Spinal cord (tissue), 10 donors: Measurements from ENCODE around the gene RPRD1B. TPM values are rescaled to one million over a fixed set of nuclear protein-coding genes. Genes with fewer than 3 reads are reported as not detected.

Experiments used
- DNase-seq, 6 donors: peaks; one replicate each; pipeline versions ENCODE4 v3.0.0 to v3.0.0-alpha.2; 2013 to 2015; ENCODE audit warnings: low spot score in 6 of 6, low read depth in 4 of 6
- H3K27ac ChIP-seq: one replicate; pipeline ENCODE4 v1.5.1; 2013; ENCODE audit warnings: low read depth, low read length, control low read depth
- H3K27me3 ChIP-seq: one replicate; pipeline ENCODE4 v1.6.1; 2013; ENCODE audit warnings: low read length; ENCODE audit not compliant: control insufficient read depth, insufficient read depth
- H3K36me3 ChIP-seq: one replicate; pipeline ENCODE4 v1.6.1; 2013; ENCODE audit warnings: low read length; ENCODE audit not compliant: control insufficient read depth, insufficient read depth
- H3K4me1 ChIP-seq: one replicate; pipeline ENCODE4 v1.6.1; 2013; ENCODE audit warnings: low read length; ENCODE audit not compliant: control insufficient read depth, insufficient read depth
- H3K4me3 ChIP-seq: one replicate; pipeline ENCODE4 v1.5.1; 2013; ENCODE audit warnings: low read depth, low read length, control low read depth
- H3K9me3 ChIP-seq: one replicate; pipeline ENCODE4 v1.6.1; 2013; ENCODE audit warnings: low read length; ENCODE audit not compliant: control insufficient read depth, insufficient read depth
- WGBS: methylation state at CpG from one replicate; pipeline ENCODE4 v1.1.5; 2013; ENCODE audit warnings: missing lambda C conversion rate; ENCODE audit not compliant: insufficient coverage; 5-methylcytosine and 5-hydroxymethylcytosine counted together
- polyA plus RNA-seq, 2 donors: library from polyadenylated mRNA; unstranded; fragments of 120-200 nt; gene quantifications; one replicate each; pipeline ENCODE4 v1.2.1, GENCODE V29; 2013; ENCODE audit not compliant: insufficient read length in 2 of 2
- total RNA-seq, 2 donors: library from RNA; depleted of rRNA in 1 of 2; stranded (reverse); fragments of 120-200 nt in 1 of 2; fragments of >200 nt in 1 of 2; gene quantifications; one replicate each; pipeline versions ENCODE4 v1.2.3 to v1.2.4, GENCODE V29; 2013 to 2014
- donor health status: healthy.

Gene RPRD1B
- total and polyA plus RNA-seq, 4 donors = 25.4 to 32.6 (median 27.6) TPM

DNA sequence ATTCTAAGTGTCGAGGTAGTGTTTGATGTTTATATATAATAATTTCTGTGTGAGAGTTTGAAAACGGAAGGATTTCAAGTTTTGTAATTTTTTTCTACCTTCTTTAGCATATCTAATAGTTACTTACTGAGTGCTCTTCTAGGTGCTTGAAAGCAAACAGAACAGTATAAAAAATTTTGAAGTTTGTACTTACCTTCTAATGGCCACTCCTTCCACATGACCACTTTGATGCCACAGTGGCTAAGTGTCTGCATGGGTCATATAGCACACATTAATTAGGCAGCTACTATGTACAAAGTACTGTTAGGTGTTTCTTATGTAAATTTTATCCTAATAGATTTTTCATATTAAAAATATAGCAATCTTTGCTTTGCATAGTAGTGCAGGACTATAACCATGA is 21.1 kb downstream of the RPRD1B start:
- H3K4me3 ChIP-seq = no peak overlapping the region
- no peaks in the 10 kb centered on the region for H3K9me3 ChIP-seq
- H3K27me3 ChIP-seq = no peaks in the 10 kb centered on the region
- DNase-seq = no peak
- H3K4me1 ChIP-seq = no peaks in the 10 kb centered on the region
- H3K27ac ChIP-seq = no peak overlapping the region
- peaks cover 15% of the 10 kb centered on the region for H3K36me3 ChIP-seq
- no CpG with 5 or more reads among the region's 2 CpGs for WGBS

DNA sequence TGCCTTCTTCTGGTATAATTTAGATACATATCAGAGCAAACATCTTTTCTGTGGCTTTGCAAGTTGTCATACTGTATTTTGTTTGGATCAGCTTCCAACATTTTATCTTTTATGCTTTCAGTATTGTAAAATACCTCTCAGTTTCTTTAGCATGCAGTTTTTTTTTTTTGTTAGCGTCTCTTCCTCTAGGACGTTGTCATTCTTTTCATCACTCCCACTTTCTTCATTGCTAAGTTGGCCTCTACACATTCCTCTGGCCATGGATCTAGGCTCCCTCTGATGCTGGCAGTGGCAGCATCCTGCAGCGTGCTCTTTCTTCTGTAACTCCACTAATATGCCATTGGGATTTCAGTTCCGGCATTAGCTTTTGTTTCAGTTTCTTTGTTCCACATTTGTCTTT is 21.7 kb downstream of the RPRD1B start:
- no peak for DNase-seq
- Histone ChIP-seq H3K36me3 (peaks cover 11% of the 10 kb centered on the region), H3K27ac (no peak overlapping the region), H3K4me1 (no peaks in the 10 kb centered on the region), H3K9me3 (no peaks in the 10 kb centered on the region), H3K27me3 (no peaks in the 10 kb centered on the region), H3K4me3 (no peak overlapping the region)
- WGBS = 33% methylated on average over 1 of the region's 4 CpGs

DNA sequence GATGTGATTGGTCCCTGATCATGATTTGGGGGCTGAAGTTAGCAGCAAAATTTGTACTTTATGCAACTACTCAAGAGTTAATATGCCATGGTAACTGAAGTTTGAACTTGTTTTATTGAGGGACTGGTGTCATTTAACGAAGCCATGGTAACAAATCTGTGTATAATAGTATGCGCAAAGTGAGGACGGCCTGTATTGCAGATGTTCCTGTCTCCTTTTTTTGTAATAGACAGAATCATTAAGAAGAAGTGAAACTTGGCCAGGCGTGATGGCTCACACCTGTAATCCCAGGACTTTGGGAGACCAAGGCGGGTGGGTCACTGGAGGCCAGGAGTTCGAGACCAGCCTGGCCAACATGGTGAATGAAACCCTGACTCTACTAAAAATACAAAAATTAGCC is 22.3 kb downstream of the RPRD1B start:
- no peak overlapping the region for H3K27ac ChIP-seq
- H3K27me3 ChIP-seq = no peaks in the 10 kb centered on the region
- WGBS = 85% methylated on average over 4 of the region's 6 CpGs
- DNase-seq = no peak
- peaks cover 15% of the 10 kb centered on the region for H3K36me3 ChIP-seq
- no peaks in the 10 kb centered on the region for H3K9me3 ChIP-seq
- no peak overlapping the region for H3K4me3 ChIP-seq
- no peaks in the 10 kb centered on the region for H3K4me1 ChIP-seq

DNA sequence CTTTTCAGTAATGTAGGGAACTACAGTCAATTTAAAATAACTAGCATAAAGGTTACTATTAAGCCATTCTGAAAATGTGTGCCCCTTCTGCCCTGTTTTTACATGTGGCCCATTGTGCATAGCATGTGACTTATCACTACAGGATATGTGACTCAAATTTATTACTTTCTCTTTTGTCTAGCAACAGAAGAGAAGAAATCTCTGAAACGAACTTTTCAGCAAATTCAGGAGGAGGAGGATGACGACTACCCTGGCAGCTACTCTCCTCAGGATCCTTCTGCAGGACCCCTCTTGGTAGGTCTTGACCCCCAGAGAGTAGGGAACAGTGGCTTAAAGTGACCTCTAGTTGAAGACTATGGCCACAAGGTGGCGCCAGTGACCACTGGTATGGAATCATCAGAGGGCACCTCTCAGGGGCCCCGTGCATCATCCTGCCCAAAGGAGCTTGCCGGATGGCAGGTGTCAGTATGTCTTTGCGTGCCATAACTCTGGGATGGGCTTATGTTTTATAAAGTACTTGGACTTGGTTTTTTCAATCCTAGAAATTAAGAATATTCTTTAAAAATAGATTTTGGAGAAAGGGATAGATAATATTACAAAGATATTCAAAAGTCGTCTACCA is 23.9 kb downstream of the RPRD1B start:
- no peaks in the 10 kb centered on the region for H3K9me3 ChIP-seq
- H3K36me3 ChIP-seq = peaks cover 13% of the 10 kb centered on the region
- DNase-seq = peak in 4 of 6 donors; percentile 60 to 87 (median 76)
- no peak overlapping the region for H3K27ac ChIP-seq
- H3K27me3 ChIP-seq = no peaks in the 10 kb centered on the region
- H3K4me3 ChIP-seq = no peak overlapping the region
- H3K4me1 ChIP-seq = no peaks in the 10 kb centered on the region
- WGBS = 4% methylated on average over 4 of the region's 7 CpGs

DNA sequence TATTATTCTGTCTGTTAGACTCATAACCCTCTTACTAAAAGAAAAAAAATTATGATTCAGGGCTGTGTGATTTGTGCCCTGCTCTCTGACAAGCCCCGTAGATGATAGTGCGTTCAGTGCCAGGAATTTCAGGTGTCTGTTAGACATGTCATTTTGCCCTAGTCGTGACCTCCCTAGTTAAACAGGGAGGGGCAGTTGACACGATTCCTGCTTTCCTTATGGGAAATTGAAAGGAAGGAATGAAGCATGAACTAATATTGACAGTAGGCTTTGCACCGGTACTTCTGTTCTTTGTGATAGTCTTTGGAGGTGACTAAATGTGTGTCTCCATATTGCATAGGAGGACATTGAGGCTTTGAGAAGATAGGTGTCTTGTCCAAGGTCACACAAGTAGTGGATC is 26.3 kb downstream of the RPRD1B start:
- WGBS = 94% methylated on average over 5 of the region's 5 CpGs
- Histone ChIP-seq H3K4me1 (no peaks in the 10 kb centered on the region), H3K27ac (no peak overlapping the region), H3K36me3 (peaks cover 27% of the 10 kb centered on the region), H3K4me3 (no peak overlapping the region), H3K27me3 (no peaks in the 10 kb centered on the region), H3K9me3 (no peaks in the 10 kb centered on the region)
- DNase-seq = no peak

DNA sequence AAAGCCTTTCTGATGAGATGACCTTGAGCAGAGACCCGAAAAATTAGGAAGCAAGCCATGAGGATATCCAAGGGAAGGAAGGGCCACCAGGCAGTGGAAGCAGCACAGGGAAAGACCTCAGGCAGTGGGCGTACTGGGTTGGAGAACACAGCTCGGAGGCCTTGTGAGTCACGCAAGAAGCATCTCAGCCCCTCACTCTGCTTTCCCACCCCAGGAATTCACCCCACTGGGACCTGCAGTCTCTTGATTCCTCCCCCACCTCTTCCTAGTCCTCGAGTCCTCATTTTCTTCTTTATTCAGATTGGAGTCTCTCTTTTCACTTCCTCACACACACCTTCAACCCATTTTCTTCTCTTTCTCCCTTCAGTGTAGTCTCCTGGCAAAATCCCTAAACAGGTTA is 27.0 kb downstream of the RPRD1B start:
- 94% methylated on average over 5 of the region's 5 CpGs for WGBS
- H3K36me3 ChIP-seq = peaks cover 27% of the 10 kb centered on the region

DNA sequence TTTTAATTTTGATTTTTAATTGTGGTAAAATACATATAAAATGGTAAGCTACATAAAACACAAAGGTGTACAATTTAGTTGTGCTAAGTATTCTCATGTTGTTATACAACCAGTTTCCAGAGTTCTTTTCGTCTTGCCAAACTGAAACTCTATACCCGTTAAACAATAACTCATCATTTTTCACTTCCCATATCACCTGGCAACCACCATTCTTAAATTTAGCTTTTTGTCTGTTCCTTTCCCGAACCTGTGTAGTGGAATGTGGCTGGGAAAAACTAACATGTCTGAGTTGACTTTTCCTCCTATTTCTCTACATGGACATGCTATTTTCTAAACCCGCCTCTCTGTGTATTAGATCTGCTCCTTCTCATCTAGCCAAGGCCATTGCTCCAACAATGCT is 27.6 kb downstream of the RPRD1B start:
- DNase-seq = no peak
- WGBS = 93% methylated on average over 1 of the region's 4 CpGs
- Histone ChIP-seq H3K36me3 (peaks cover 29% of the 10 kb centered on the region), H3K9me3 (no peaks in the 10 kb centered on the region), H3K4me3 (no peak overlapping the region), H3K27me3 (no peaks in the 10 kb centered on the region), H3K4me1 (no peaks in the 10 kb centered on the region), H3K27ac (no peak overlapping the region)

More for the DNA sequence above, 27.0 kb downstream of the RPRD1B start:
- DNase-seq = no peak
- H3K4me3 ChIP-seq = no peak overlapping the region
- no peaks in the 10 kb centered on the region for H3K27me3 ChIP-seq
- H3K4me1 ChIP-seq = no peaks in the 10 kb centered on the region
- H3K27ac ChIP-seq = no peak overlapping the region
- H3K9me3 ChIP-seq = no peaks in the 10 kb centered on the region

DNA sequence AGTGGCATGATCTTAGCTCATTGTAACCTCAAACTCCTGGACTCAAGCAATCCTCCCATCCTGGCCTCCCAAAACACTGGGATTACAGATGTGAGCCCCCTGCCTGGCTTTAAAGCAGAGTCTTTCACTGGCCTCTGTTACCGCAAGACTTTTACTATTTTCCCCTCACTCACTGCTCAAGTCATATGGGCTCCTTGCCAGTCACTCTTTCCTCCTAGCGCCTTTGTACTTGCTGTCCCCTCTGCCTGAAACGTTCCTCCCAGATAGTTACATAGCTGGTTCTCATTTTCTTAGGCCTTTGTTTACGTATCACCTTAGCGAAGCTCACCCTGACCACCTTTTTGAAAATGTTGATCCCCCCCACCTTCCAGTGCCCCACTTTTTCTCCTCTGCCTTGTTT is 29.3 kb downstream of the RPRD1B start:
- peak in 1 of 6 donors; percentile 26 for DNase-seq
- Histone ChIP-seq H3K4me3 (no peak overlapping the region), H3K4me1 (no peaks in the 10 kb centered on the region), H3K9me3 (no peaks in the 10 kb centered on the region), H3K27me3 (no peaks in the 10 kb centered on the region), H3K27ac (no peak overlapping the region), H3K36me3 (peaks cover 34% of the 10 kb centered on the region)
- 61% methylated on average over 4 of the region's 5 CpGs for WGBS

DNA sequence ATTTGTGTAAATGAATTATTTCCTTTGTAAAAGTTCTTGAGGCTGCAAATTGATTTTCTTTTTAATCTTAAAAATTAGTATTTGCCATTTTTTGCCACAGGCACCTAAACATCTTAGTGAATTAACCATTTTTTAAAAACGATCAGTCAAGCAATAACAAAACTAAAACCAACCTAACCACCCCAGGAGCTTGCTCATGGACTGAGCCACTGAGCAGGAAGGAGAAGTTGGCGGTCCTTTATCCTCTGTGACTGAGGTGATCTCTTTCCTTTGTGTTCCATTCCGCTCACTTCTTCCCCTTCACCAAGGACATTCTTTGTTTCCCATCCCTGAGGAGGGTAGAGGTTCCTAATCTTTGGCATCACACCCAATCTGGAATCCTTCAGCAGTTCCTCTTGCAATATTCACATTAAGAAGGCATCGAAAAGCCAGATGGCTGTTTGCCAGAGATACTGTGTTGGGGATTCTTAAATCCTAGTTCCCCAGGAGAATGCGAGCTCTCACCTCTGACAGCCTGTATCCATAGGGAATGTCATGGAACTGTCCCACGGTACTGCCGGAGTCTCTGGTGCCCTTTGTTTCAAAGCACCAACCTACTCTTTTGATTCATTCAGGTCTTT is 30.5 kb downstream of the RPRD1B start:
- WGBS = 60% methylated on average over 1 of the region's 7 CpGs
- no peaks in the 10 kb centered on the region for H3K9me3 ChIP-seq
- no peak overlapping the region for H3K27ac ChIP-seq
- H3K27me3 ChIP-seq = no peaks in the 10 kb centered on the region
- H3K4me1 ChIP-seq = no peaks in the 10 kb centered on the region
- peaks cover 36% of the 10 kb centered on the region for H3K36me3 ChIP-seq
- no peak overlapping the region for H3K4me3 ChIP-seq
- peak in 1 of 6 donors; percentile 70 for DNase-seq

DNA sequence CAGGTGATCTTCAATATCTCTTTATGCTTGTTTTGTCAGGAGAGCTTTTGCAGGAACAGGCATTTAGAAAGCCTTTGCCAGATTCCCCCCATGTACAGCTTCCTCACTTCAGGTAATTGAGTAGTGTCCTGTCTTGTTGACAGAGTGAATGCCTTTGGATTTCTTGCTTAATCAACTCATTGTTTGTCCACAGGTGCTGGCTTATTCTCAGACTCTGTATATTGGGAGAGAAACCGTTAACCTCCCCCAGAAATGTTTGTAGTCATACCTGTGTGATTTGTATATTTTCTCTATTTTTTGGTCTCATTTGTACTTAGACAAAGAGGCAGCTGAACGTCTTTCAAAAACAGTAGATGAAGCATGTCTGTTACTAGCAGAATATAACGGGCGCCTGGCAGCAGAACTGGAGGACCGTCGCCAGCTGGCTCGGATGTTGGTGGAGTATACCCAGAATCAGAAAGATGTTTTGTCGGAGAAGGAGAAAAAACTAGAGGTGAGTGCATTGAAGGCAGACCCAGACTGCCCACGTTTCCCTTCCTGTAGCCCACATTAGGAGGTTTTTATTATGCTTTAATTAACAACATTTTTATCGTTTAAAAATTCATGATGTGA is 32.3 kb downstream of the RPRD1B start:
- Histone ChIP-seq H3K27ac (no peak overlapping the region), H3K4me3 (no peak overlapping the region), H3K9me3 (no peaks in the 10 kb centered on the region), H3K4me1 (no peaks in the 10 kb centered on the region), H3K36me3 (peaks cover 37% of the 10 kb centered on the region), H3K27me3 (no peaks in the 10 kb centered on the region)
- peak in 2 of 6 donors; percentile 63 to 89 for DNase-seq
- WGBS = 73% methylated on average over 6 of the region's 10 CpGs
